GM21723 (cell line): Measurements from ENCODE around the gene CIAPIN1.

ENCODE experiments used
- ATAC-seq: cut with Tn5 transposase; IDR thresholded peaks from one replicate; pipeline ENCODE4 v1.9.1; 2021; ENCODE audit warnings: mild to moderate bottlenecking, moderate library complexity; ENCODE audit not compliant: unreplicated experiment

CIAPIN1 gene

DNA sequence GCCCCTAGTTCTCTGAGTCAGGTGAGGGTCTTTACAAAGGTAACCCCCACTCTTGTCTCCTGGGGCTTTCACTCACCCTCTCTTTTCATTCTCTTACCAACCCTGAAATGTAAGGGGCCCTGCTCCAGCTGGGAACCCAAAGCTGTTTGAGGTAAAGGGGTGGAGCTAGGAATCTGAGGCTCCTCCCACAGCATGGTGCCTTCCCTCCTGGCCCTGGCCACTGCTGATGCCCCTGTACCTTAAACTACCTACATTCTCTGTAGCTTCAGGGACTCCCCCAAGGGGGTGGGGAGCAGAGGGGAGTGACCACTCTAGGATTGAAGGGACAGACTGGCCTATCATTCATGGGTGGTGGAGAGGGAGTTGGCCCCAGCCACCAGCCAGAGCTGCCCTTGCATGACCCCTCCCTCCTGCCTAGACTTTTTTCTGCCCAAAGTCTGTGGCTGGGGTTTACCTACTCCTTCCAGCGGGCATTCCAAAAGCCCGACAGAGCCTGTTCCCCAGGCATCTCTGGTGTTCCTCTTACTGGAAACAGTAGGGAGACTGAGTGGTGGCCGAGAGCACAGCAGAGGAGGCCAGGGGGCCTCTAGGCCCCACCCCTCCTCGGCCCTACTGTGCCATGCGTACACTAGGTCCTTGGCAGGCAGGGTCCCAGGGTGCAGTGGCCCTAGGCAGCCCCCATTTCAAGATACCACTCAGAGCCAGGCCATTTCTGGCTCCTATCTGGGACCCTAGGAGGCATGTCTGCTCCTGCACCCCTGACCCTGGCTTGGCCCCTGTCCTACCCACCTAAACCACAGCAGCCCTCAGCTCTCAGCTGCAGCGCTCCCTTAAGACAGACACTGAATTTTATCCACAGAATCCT, 29.6 kb upstream of the CIAPIN1 start:
- ATAC-seq: no peak

DNA sequence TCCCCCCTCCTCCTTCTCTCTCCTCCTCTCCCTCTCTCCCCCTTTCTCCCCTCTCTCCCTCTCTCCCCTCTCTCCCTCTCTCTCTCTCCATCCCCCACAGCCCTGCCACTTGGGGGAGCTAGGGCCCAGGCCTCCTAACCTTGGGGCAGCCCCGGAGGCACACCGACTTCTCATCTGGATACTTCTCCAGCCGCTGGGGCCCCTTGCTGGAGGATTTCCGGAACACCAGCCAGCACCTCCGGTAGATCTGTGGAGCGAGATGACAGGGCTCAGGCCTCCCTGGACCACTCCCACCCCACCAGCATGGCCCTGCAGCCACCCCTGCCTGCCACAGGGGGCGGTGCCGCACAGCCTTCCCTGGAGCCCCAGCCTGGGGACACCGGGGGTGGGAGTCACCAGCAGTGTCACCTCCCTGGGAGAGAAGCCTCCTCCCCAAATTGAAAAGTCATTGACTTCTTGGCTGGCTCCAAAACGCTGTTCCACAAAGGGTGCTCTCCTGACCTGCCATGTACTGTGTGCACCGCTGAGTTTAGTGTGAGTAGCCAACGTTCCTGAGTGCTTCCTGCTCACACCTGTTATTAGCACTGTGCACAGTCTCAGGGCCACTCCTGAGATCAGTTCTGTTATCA, 28.6 kb upstream of the CIAPIN1 start:
- ATAC-seq: peak; percentile 92

- no peak for ATAC-seq
These were observed 27.8 kb upstream of the CIAPIN1 start for GRCh38 chr16:57474671-57475661.

DNA sequence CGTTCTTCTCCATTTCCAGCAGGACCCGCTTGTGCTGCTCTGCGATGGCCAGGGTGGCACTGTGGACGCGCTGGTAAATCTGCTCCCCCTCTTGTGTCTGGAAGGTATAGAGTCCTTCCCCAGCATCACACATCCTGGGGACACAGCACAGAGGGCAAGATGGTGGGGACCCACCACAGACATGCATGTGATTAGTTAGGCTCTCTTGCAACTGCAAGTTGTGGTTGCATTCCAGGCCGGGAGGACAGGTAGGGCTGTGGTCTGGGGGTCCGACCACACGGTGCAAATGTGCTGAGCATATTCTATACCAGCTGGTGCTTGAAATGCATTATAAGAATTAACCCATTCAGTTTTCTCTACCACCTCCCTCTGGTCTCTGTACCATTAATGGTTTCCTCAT, 26.7 kb upstream of the CIAPIN1 start:
- no peak for ATAC-seq

DNA sequence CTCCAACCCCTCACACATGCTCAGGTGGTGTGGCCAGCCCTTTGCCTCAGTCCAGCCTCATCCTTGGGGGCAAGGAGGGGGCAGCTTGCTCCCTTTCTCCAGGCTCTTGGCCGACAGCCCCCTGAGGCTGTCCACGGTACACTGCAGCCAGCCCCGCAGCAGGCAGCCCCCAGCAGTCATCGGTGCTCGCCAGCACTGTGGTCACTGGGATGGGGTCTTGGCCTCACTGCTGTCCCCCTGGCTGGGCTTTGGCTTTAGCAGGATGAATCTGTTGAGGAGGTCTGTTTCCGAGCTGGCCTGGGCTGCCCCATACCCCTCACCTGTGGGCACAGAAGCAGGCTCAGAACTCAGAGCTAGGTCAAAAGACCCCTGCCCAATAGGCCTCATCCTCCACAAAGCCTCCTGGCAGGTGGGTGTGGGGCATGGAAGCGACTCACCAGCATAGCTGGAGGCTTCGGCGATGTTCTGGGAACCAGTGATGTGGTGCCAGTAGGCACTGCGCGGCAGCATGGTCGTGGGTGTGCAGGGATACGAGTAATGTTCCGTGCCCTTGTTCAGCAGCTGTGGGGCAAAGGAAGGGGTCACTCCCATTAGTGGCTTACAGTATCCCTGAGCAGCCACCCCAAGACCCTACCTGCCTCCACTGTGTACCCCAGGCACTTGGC, 26.1 kb upstream of the CIAPIN1 start:
- ATAC-seq: no peak

- ATAC-seq: no peak
These were observed 25.5 kb upstream of the CIAPIN1 start for GRCh38 chr16:57472665-57473060.

- ATAC-seq: no peak
These were observed 24.9 kb upstream of the CIAPIN1 start for GRCh38 chr16:57471852-57472664.

DNA sequence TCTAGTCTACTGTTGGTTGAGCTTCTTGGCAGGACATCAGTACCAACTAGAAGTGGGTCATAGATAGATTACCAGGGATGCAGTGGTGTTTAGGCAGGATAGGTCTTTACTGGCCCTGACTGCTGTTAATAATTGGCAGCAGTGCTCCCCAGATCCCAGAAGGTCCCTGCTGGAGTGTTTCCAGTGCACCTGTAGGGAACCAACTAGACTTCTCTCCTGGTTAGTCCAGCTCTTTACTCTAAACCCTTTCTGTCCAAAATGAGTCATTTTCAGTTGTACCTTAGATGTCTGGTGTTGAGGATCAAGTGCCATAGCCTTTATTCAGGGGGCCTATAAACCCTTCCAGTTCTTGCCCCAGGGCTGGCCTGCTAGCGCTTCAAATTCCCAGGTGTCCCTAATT, 24.0 kb upstream of the CIAPIN1 start:
- ATAC-seq: no peak

DNA sequence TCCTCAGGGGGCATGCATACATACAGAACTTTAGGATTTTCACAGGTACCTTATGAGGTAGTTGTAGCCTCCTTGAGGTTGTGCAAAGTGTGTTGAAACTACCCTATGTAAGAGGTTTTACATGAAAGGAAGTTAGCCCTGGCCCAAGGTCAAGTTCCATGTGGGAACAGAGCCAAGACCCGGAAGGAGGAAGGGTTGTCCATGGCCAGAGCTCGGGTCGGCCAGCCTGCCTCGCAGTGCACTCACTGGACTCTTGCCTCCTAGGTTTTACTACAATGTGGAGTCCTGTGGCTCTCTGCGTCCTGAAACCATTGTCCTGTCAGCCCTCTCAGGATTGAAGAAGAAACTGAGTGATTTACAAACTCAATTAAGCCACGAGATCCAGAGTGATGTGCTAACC, 23.5 kb upstream of the CIAPIN1 start:
- ATAC-seq: no peak

DNA sequence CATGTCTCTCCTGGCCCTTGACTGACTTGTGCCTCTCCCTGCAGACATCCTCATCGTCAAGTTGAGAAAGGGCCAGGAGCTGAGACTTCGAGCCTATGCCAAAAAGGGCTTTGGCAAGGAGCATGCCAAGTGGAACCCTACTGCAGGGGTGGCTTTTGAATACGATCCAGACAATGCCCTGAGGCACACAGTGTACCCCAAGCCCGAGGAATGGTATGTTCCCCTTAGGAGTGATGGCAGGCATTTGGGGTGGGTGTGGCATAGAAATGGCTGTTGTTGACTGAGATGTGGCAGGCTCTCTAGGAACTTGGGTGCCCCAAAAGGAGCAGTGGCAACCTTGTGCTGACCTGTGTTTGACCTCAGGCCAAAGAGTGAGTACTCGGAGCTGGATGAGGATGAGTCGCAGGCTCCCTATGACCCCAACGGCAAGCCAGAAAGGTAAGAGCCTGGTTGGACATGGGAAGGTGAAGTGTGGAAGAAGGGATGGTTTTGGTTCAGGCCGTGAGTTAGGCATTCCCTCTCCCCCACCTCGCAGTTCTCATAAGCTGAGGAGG, 22.8 kb upstream of the CIAPIN1 start:
- no peak for ATAC-seq

- no peak for ATAC-seq
These were observed 21.9 kb upstream of the CIAPIN1 start for GRCh38 chr16:57469046-57469445.

GRCh38 chr16:57468346-57468745, 21.2 kb upstream of the CIAPIN1 start:
- ATAC-seq: no peak

DNA sequence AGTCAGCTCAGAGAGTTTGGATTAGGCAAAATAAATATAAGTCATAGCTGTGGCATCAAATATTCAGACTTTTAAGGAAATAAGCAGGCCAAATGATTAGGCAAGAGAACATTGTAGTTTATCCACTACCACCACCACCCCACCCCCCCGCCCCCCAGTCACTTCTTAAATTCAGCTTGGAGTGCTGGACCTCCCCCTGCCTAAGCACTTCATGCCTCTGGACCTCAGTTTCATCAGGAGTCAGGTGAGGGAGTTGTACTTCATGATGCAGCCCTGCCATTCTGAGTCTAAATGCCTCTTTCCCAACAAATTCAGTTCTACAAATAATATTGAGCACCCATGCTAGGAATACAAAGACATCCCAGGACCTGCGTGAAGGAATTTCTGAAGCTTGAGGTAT, 17.3 kb upstream of the CIAPIN1 start:
- no peak for ATAC-seq

- peak; percentile 7 for ATAC-seq
These were observed 15.8 kb upstream of the CIAPIN1 start for GRCh38 chr16:57462978-57463362.

- peak; percentile 93 for ATAC-seq
These were observed 15.2 kb upstream of the CIAPIN1 start, which contains the start of gene POLR2C for GRCh38 chr16:57462209-57462977. TSS of gene POLR2C (plus strand) at chr16:57462679. CDS start at chr16:57462725, 46 bp downstream.

DNA sequence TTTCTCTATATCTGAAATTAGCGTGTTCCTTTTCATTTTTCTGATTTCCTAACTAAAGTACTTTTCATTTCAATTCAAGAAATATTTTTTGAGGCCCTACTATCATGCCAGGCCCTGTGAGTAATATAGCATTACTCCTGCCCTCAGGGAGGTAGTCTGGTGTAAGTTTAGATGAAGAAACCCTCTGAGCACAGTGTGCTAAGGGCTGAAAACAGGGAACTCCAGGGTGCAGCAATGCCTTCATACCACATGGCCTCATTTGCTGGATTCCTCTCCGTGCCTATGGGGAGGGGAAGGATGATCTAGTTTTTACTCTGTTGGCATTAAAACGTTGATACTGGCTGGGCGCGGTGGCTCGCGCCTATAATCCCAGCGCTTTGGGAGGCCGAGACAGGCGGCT, 4.8 kb upstream of the CIAPIN1 start:
- ATAC-seq: no peak

DNA sequence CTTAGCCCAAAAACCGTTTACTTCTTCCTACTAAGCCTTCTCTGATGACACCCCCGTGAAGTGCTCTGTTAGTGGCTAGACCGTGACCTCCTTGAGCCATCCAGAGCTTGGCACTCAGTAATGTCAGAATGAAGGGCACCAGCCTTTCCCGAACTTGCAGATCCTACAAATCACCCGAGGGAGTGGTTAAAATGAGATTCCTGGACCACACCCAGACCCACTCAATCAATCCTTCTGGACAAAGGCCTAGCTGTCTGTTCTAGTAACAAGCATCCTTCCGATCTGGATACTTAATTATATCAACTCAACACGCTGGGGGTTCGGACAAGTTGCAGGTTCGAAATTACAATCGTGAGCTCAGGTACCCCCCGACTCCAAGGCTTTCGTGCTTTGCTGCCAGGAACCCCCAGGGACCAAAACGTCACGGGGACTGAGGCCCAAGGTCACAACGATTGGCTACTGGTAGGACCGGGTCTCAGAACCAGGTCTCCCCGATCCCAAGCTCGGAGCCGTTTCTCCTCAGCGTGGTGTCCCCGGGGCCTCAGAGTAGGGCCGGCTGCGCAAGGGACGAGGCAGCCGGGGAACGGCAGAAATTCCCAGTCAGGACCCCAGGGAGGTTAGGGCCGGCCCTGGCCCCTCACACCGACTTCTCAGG, 527 bp downstream of the CIAPIN1 start:
- ATAC-seq: peak; percentile 32

DNA sequence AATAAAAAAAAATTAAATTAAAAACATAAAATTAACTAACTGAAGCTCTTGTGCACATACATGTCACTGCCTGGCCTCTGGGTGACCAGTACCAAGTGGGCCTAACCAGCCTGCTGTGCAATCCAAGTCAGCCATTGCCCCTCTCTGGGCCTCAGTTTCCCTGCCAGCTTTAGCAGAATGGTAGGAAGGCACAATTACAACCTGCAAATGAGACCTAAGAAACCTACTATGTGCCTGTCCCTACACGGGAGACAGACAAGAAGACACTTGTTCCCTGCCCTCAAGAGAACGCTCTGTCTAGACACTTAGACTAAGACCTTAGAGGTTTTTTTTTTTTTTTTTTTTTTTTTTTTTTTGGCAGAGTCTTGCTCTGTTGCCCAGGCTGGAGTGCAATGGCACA, 1.7 kb downstream of the CIAPIN1 start:
- ATAC-seq: no peak
